Activated T-cell treated with anti-CD3 and anti-CD28 coated beads for 4 hours (primary cell): Measurements from ENCODE around the gene SH3PXD2A.

Experiments
- DNase-seq: peaks from one replicate; pipeline ENCODE4 v3.0.0-alpha.2; 2020

Gene SH3PXD2A

GRCh38 chr10:103552856-103553742 is 302.3 kb downstream of the SH3PXD2A start:
- DNase-seq: no peak

GRCh38 chr10:103551619-103552602 is 303.5 kb downstream of the SH3PXD2A start:
- no peak for DNase-seq

GRCh38 chr10:103550229-103550628 is 305.1 kb downstream of the SH3PXD2A start:
- DNase-seq: no peak

- DNase-seq: no peak
Observed at GRCh38 chr10:103549349-103549685, 306.1 kb downstream of the SH3PXD2A start.

- no peak for DNase-seq
Observed at GRCh38 chr10:103548581-103549348, 306.6 kb downstream of the SH3PXD2A start.

- no peak for DNase-seq
Observed at GRCh38 chr10:103548006-103548405, 307.4 kb downstream of the SH3PXD2A start.

GRCh38 chr10:103547391-103547946 is 307.9 kb downstream of the SH3PXD2A start:
- no peak for DNase-seq

- DNase-seq: no peak
Observed at GRCh38 chr10:103546401-103546800, 309.0 kb downstream of the SH3PXD2A start.

- no peak for DNase-seq
Observed at GRCh38 chr10:103545771-103546281, 309.6 kb downstream of the SH3PXD2A start.

- no peak for DNase-seq
Observed at GRCh38 chr10:103545366-103545765, 310.0 kb downstream of the SH3PXD2A start.

GRCh38 chr10:103544657-103545310 is 310.6 kb downstream of the SH3PXD2A start:
- DNase-seq: no peak
